ENCODE measurements around the gene CLEC4D.

- TF ChIP-seq CTCF (IDR thresholded peaks at IDR 0.05; ENCODE audit: poor library complexity, severe bottlenecking) = no peak
- TF ChIP-seq EP300 (conservative IDR thresholded peaks at IDR 0.05; ENCODE audit: poor library complexity, severe bottlenecking) = no peak
- no peak for TF ChIP-seq REST (IDR thresholded peaks at IDR 0.05; ENCODE audit: borderline replicate concordance)
Observed at GRCh38 chr12:8517971-8518370, 4.7 kb downstream of the CLEC4D start.
